ENCODE results near the gene FAM151B.

FAM151B gene

GRCh38 chr5:80591352-80591751, 103.5 kb downstream of the FAM151B start:
- no peak for DNase-seq

- no peak for DNase-seq
Measured at GRCh38 chr5:80592105-80592504, 104.2 kb downstream of the FAM151B start.

Measured in NCI-H2081 (cell line).